IPS DF 4.7 (cell line): ENCODE data around the gene LGMN.
"Not testable (repeated sequence)": the region's sequence is repeated elsewhere in the genome, so short reads cannot be mapped to it uniquely, and the experiment has no call there.

Source experiments
- DNase-seq: peaks from one replicate; pipeline ENCODE4 v3.0.0-alpha.2; 2013; ENCODE audit warnings: low spot score; ENCODE audit errors: extremely low read depth

The LGMN gene

GRCh38 chr14:92698393-92698792, 50.0 kb downstream of the LGMN start:
- no peak for DNase-seq

- no peak for DNase-seq
These were observed 52.1 kb downstream of the LGMN start for GRCh38 chr14:92696366-92696765.

- no peak for DNase-seq
These were observed 52.9 kb downstream of the LGMN start for GRCh38 chr14:92695562-92695961.

GRCh38 chr14:92694807-92695206, 53.6 kb downstream of the LGMN start:
- no peak for DNase-seq

GRCh38 chr14:92693998-92694795, 54.2 kb downstream of the LGMN start:
- DNase-seq: no peak

- DNase-seq: no peak
These were observed 55.6 kb downstream of the LGMN start for GRCh38 chr14:92692822-92693226.

GRCh38 chr14:92690171-92691011, 58.0 kb downstream of the LGMN start:
- DNase-seq: no peak

GRCh38 chr14:92688434-92689375, 59.7 kb downstream of the LGMN start:
- no peak for DNase-seq

GRCh38 chr14:92687681-92688433, 60.6 kb downstream of the LGMN start:
- no peak for DNase-seq

- DNase-seq: no peak
These were observed 61.5 kb downstream of the LGMN start for GRCh38 chr14:92686900-92687427.

- DNase-seq: no peak
These were observed 62.0 kb downstream of the LGMN start for GRCh38 chr14:92686411-92686899.

GRCh38 chr14:92685784-92686355, 62.6 kb downstream of the LGMN start:
- DNase-seq: no peak

- DNase-seq: no peak
These were observed 63.4 kb downstream of the LGMN start for GRCh38 chr14:92684801-92685560.

- DNase-seq: no peak
These were observed 65.4 kb downstream of the LGMN start for GRCh38 chr14:92683041-92683440.

- DNase-seq: peak; percentile 49
These were observed 67.4 kb downstream of the LGMN start for GRCh38 chr14:92680781-92681650.

GRCh38 chr14:92680330-92680729, 68.1 kb downstream of the LGMN start:
- not testable (repeated sequence) for DNase-seq

GRCh38 chr14:92679246-92679645, 69.2 kb downstream of the LGMN start:
- DNase-seq: no peak

- no peak for DNase-seq
These were observed 69.7 kb downstream of the LGMN start for GRCh38 chr14:92678766-92679165.
